CD14-positive monocyte (primary cell): ENCODE results near the gene NUAK1. TPM values are rescaled to one million over a fixed set of nuclear protein-coding genes. Genes with fewer than 3 reads are reported as not detected.

Experiments used
- DNase-seq, 3 donors: peaks; one replicate each; pipeline ENCODE4 v3.0.0-alpha.2; 2011 to 2022
- H2AFZ ChIP-seq: 2 replicates; pipeline ENCODE4 v1.6.0; 2012; ENCODE audit warnings: mild to moderate bottlenecking, low read depth, low read length, inconsistent platforms; ENCODE audit not compliant: insufficient read depth, poor library complexity, severe bottlenecking
- H3K27ac ChIP-seq, 2 donors: 1 replicate in 1 of 2; 2 replicates in 1 of 2; pipeline ENCODE4 v1.5.1; 2012 to 2013; ENCODE audit warnings: low read length in 2 of 2, control low read depth in 1 of 2, inconsistent platforms in 1 of 2, low read depth in 1 of 2, mild to moderate bottlenecking in 1 of 2
- H3K27me3 ChIP-seq, 2 donors: one replicate each; pipeline versions ENCODE4 v1.6.0 to v1.6.1; 2011 to 2013; ENCODE audit warnings: low read length in 2 of 2; ENCODE audit not compliant: control insufficient read depth in 2 of 2, insufficient read depth in 2 of 2
- H3K36me3 ChIP-seq, 2 donors: replicated peaks in 1 of 2; 1 replicate in 1 of 2; 2 replicates in 1 of 2; pipeline versions ENCODE4 v1.5.1 to v1.6.1; 2012 to 2013; ENCODE audit warnings: low read length in 2 of 2, control low read depth in 1 of 2, inconsistent platforms in 1 of 2, mild to moderate bottlenecking in 1 of 2; ENCODE audit not compliant: insufficient read depth in 2 of 2, control insufficient read depth in 1 of 2
- H3K4me1 ChIP-seq, 2 donors: 1 replicate in 1 of 2; 2 replicates in 1 of 2; pipeline versions ENCODE4 v1.5.1 to v1.6.1; 2012 to 2013; ENCODE audit warnings: low read length in 2 of 2, control low read depth in 1 of 2, inconsistent platforms in 1 of 2, mild to moderate bottlenecking in 1 of 2, moderate library complexity in 1 of 2; ENCODE audit not compliant: insufficient read depth in 2 of 2, control insufficient read depth in 1 of 2
- H3K4me2 ChIP-seq: replicated peaks from 2 replicates; pipeline ENCODE3; 2012; ENCODE audit warnings: low read length, moderate library complexity, mild to moderate bottlenecking; ENCODE audit not compliant: poor library complexity, severe bottlenecking; ENCODE audit errors: extremely low read depth
- H3K4me3 ChIP-seq, 3 experiments: fragments of 200-600 bp in 1 of 3; sonication (generic) in 1 of 3; replicated peaks in 1 of 3; 1 replicate in 2 of 3; 2 replicates in 1 of 3; pipeline ENCODE4 v1.5.1; 2011 to 2013; ENCODE audit warnings: low read length in 3 of 3, mild to moderate bottlenecking in 3 of 3, control low read depth in 2 of 3, low read depth in 2 of 3, inconsistent platforms in 1 of 3, moderate library complexity in 1 of 3
- H3K79me2 ChIP-seq: 2 replicates; pipeline ENCODE4 v1.6.0; 2012; ENCODE audit warnings: mild to moderate bottlenecking, control low read depth, inconsistent platforms, low read length, moderate library complexity; ENCODE audit not compliant: insufficient read depth
- H3K9ac ChIP-seq: 2 replicates; pipeline ENCODE4 v1.6.0; 2017; ENCODE audit warnings: low read length, mild to moderate bottlenecking; ENCODE audit not compliant: insufficient read depth, poor library complexity, severe bottlenecking
- H3K9me3 ChIP-seq, 2 donors: replicated peaks in 1 of 2; 1 replicate in 1 of 2; 2 replicates in 1 of 2; pipeline versions ENCODE4 v1.5.1 to v1.6.1; 2012 to 2013; ENCODE audit warnings: low read length in 2 of 2, control low read depth in 1 of 2; ENCODE audit not compliant: control insufficient read depth in 1 of 2, insufficient read depth in 1 of 2
- H4K20me1 ChIP-seq: 2 replicates; pipeline ENCODE4 v1.6.0; 2012; ENCODE audit warnings: mild to moderate bottlenecking, low read length, control low read depth, moderate library complexity; ENCODE audit not compliant: insufficient read depth
- H3K27ac Mint-ChIP-seq, 7 donors: one replicate each; pipeline ENCODE4 v1.8.0; 2020; ENCODE audit warnings: mild to moderate bottlenecking in 7 of 7, mixed read lengths in 7 of 7, moderate library complexity in 6 of 7, inconsistent platforms in 2 of 7
- H3K27me3 Mint-ChIP-seq, 3 donors: one replicate each; pipeline ENCODE4 v1.8.0; 2021 to 2022; ENCODE audit warnings: low read depth in 3 of 3, mild to moderate bottlenecking in 3 of 3, mixed read lengths in 3 of 3, moderate library complexity in 3 of 3, inconsistent platforms in 1 of 3
- H3K36me3 Mint-ChIP-seq, 2 donors: one replicate each; pipeline ENCODE4 v1.8.0; 2020; ENCODE audit warnings: mixed read lengths in 2 of 2, inconsistent platforms in 1 of 2, mild to moderate bottlenecking in 1 of 2
- H3K4me1 Mint-ChIP-seq: one replicate; pipeline ENCODE4 v1.8.0; 2020; ENCODE audit warnings: mild to moderate bottlenecking, mixed read lengths
- H3K4me3 Mint-ChIP-seq, 2 donors: one replicate each; pipeline ENCODE4 v1.8.0; 2020; ENCODE audit warnings: mild to moderate bottlenecking in 2 of 2, mixed read lengths in 2 of 2, moderate library complexity in 1 of 2
- H3K9me3 Mint-ChIP-seq, 7 donors: one replicate each; pipeline ENCODE4 v1.8.0; 2020 to 2022; ENCODE audit warnings: mixed read lengths in 7 of 7, mild to moderate bottlenecking in 6 of 7, moderate library complexity in 6 of 7, inconsistent platforms in 2 of 7
- CTCF ChIP-seq: fragments of 200-600 bp; IDR thresholded peaks from one replicate; pipeline ENCODE4 v1.8.0; 2022; ENCODE audit warnings: antibody characterized with exemption, mild to moderate bottlenecking
- whole genome bisulfite sequencing: methylation state at CpG from one replicate; pipeline ENCODE4 v1.1.5; 2013; ENCODE audit warnings: missing lambda C conversion rate; ENCODE audit not compliant: insufficient coverage; 5-methylcytosine and 5-hydroxymethylcytosine counted together
- intact Hi-C, 2 donors: fragments of 100-400 bp; cut with micrococcal nuclease; formaldehyde crosslinking; loops; one replicate each; pipeline versions ENCODE4 v1.15.0 to v1.15.1; 2023
- polyA plus RNA-seq, 3 donors: library from polyadenylated mRNA; depleted of rRNA in 1 of 3; unstranded in 2 of 3; stranded (reverse) in 1 of 3; fragments of 300-500 nt in 2 of 3; fragments of >200 nt in 1 of 3; fragmentation: Illumina TruSeq in 2 of 3; gene quantifications; 1 replicate in 2 of 3; 2 replicates in 1 of 3; pipeline ENCODE4 v1.2.3, GENCODE V29; 2012 to 2021

The NUAK1 gene
- polyA plus RNA-seq, 3 donors, result not detected

- H3K4me1 Mint-ChIP-seq, result peaks cover 5% of the 10 kb centered on the region
- Histone ChIP-seq H3K4me3 (no peak overlapping the region), H3K27me3 (peaks cover 74 to 75% of the 10 kb centered on the region in 2 donors), H3K36me3 (no peaks in the 10 kb centered on the region), H4K20me1 (no peaks in the 10 kb centered on the region), H3K79me2 (no peaks in the 10 kb centered on the region), H3K9ac (no peak overlapping the region), H3K27ac (no peak overlapping the region), H3K4me2 (no peak overlapping the region), H3K4me1 (peaks cover 7 to 19% of the 10 kb centered on the region in 2 donors), H2AFZ (no peak overlapping the region), H3K9me3 (peaks cover 0 to 32% of the 10 kb centered on the region in 2 donors)
- intact Hi-C loops, result no loop called here
- no peak for DNase-seq
- H3K27ac Mint-ChIP-seq, result no peak overlapping the region
- H3K36me3 Mint-ChIP-seq, result no peaks in the 10 kb centered on the region
- H3K4me3 Mint-ChIP-seq, result peak overlapping the region in 1 of 2 donors; percentile 69
- peaks cover 61 to 82% (median 65%) of the 10 kb centered on the region in 3 donors for H3K27me3 Mint-ChIP-seq
- TF ChIP-seq CTCF, result no peak
- 69% methylated on average over 12 of the region's 15 CpGs for WGBS
- peaks cover 0 to 11% (median 5%) of the 10 kb centered on the region in 7 donors for H3K9me3 Mint-ChIP-seq
These were observed 1.7 kb upstream of the NUAK1 start for GRCh38 chr12:106140223-106140986.

GRCh38 chr12:106139422-106140171, 843 bp upstream of the NUAK1 start:
- H3K27me3 Mint-ChIP-seq, result peaks cover 65 to 85% (median 68%) of the 10 kb centered on the region in 3 donors
- peak in 1 of 3 donors; percentile 33 for DNase-seq
- H3K4me2 ChIP-seq, result peak overlapping the region; percentile 52
- peaks cover 5% of the 10 kb centered on the region for H3K4me1 Mint-ChIP-seq
- intact Hi-C loops, result loop anchor here in 1 of 2 donors (10.0 kb wide), 1 partner anchor 435 kb away; no protein-coding TSS in a partner anchor
- no peak overlapping the region for H3K27ac Mint-ChIP-seq
- WGBS, result 5% methylated on average over 56 of the region's 66 CpGs
- H3K79me2 ChIP-seq, result no peaks in the 10 kb centered on the region
- peak overlapping the region in 1 of 3 experiments; percentile 31 for H3K4me3 ChIP-seq
- H4K20me1 ChIP-seq, result no peaks in the 10 kb centered on the region
- H3K9ac ChIP-seq, result no peak overlapping the region
- H3K4me1 ChIP-seq, result peaks cover 7 to 19% of the 10 kb centered on the region in 2 donors
- peaks cover 0 to 32% of the 10 kb centered on the region in 2 donors for H3K9me3 ChIP-seq
- peak overlapping the region in 1 of 2 donors; percentile 69 for H3K4me3 Mint-ChIP-seq
- H3K36me3 Mint-ChIP-seq, result no peaks in the 10 kb centered on the region
- no peak overlapping the region for H2AFZ ChIP-seq
- H3K36me3 ChIP-seq, result no peaks in the 10 kb centered on the region
- no peak overlapping the region for H3K27ac ChIP-seq
- H3K9me3 Mint-ChIP-seq, result peaks cover 0 to 11% (median 5%) of the 10 kb centered on the region in 7 donors
- H3K27me3 ChIP-seq, result peaks cover 74 to 76% of the 10 kb centered on the region in 2 donors
- TF ChIP-seq CTCF, result no peak
